Subcutaneous adipose tissue (tissue), 4 donors: ENCODE data around the gene BAZ2B. TPM values are rescaled to one million over a fixed set of nuclear protein-coding genes. Genes with fewer than 3 reads are reported as not detected.

Source experiments
- total RNA-seq, 4 donors: library from RNA; depleted of rRNA; stranded (reverse); fragments of >200 nt; gene quantifications; one replicate each; pipeline ENCODE4 v1.1.0, GENCODE V29; 2016
- TF ChIP-seq, protein P1 (sequence below): fragments of 450-650 bp; IDR thresholded peaks from one replicate; pipeline ENCODE4 v1.5.1; 2016; ENCODE audit warnings: low read depth, mild to moderate bottlenecking, control low read depth, antibody characterized with exemption, moderate library complexity

Gene BAZ2B
- total RNA-seq, 4 donors from 2014 or later: 106 to 128 (median 112) TPM

DNA sequence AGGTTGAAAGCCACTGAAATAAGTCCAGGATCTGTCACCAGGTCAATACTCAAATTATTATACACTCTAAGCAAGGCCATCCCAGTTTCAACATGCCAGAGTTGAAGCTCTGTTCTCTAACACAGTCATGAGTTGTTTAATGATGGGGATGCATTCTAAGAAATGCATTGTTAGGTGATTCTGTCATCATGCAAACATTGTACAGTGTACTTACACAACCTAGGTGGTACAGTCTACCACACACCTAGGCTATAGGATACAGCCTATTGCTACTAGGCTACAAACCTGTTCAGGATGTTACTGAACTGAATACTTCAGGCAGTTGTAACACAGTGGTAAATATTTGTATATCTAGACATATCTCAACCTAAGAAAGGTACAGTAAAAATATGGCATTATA, 162.2 kb downstream of the BAZ2B start:
- TF ChIP-seq, protein P1, sequence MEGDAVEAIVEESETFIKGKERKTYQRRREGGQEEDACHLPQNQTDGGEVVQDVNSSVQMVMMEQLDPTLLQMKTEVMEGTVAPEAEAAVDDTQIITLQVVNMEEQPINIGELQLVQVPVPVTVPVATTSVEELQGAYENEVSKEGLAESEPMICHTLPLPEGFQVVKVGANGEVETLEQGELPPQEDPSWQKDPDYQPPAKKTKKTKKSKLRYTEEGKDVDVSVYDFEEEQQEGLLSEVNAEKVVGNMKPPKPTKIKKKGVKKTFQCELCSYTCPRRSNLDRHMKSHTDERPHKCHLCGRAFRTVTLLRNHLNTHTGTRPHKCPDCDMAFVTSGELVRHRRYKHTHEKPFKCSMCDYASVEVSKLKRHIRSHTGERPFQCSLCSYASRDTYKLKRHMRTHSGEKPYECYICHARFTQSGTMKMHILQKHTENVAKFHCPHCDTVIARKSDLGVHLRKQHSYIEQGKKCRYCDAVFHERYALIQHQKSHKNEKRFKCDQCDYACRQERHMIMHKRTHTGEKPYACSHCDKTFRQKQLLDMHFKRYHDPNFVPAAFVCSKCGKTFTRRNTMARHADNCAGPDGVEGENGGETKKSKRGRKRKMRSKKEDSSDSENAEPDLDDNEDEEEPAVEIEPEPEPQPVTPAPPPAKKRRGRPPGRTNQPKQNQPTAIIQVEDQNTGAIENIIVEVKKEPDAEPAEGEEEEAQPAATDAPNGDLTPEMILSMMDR: no peak

DNA sequence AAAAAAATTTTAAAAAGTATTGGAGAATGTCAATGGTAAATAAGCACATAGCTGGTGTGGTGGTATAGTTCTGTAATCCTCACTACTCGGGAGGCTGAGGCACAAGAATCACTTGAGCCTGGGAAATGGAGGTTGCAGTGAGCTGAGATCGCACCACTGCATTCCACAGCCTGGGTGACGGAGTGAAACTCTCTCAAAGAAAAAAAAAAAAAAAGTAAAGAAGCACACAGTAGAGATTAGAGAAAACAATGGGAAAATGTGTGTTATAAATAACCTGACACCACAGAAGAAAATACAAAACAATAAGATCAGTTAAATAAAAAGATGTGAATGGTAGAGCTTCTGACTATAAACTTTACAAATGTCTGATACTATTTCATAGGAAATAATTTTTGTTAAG, 166.2 kb downstream of the BAZ2B start:
- TF ChIP-seq, protein P1: no peak

DNA sequence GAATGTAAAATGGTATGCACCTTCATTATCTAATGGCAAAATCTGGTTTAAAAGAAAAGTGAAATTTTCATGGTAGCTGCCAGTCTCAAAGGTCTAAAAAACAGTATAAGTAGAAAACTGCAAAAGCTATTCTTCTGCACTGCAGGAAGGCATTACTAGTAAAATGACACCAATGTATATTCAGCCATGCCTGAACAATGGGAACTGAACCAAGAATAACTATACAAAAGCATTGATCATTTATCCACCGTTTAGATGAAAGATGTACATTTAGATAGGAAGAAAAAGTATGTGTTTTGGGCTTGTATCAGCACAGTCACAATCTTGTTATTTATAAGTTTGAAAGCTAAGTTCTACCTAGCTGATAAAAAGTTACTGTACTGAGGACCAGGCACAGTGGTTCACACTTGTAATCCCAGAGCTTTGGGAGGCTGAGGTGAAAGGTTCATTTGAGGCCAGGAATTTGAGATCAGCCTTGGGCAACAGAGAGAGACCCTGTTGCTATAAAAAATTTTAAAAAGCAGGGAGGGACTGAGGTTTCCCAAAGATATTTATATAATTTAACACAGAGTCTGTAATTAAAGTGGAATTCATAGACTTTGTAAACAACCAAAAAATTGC, 166.7 kb downstream of the BAZ2B start:
- TF ChIP-seq, protein P1: no peak

DNA sequence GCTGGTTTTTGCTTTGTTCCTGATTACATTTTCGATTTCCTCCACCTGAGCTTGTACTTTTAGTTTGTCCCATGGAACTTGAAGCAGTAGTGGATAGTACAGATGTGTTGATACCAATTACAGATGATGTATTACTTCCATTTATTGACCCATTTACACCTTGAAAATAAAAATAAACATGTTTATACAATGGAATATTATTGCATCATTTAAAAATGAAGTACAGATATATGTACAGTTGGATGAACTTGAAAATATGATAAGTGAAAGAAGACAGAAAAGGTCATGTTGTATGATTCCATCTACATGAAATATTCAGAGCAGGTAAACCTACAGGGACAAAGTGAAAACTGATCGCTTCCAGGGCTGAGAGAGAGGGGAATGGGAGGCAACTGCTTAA, 169.5 kb downstream of the BAZ2B start:
- TF ChIP-seq, protein P1: no peak

DNA sequence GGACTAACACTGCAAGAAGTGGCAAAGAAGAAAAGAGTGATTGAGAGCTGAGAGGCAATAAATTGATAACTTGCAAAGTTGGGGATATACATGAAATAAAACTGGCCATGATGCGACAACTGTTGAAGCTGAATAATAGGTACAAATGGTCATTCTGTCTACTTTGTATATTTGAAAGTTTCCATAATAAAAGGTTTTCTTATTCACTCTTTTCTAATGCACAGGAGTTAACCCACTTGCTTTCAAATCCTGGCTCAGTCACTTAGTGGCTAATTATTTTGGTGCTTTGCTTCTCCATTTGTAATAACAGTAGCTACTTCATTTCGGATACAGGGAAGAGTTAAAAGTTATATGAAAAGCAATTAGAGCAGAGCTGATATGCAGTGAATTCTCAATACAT, 170.1 kb downstream of the BAZ2B start:
- TF ChIP-seq, protein P1: no peak

DNA sequence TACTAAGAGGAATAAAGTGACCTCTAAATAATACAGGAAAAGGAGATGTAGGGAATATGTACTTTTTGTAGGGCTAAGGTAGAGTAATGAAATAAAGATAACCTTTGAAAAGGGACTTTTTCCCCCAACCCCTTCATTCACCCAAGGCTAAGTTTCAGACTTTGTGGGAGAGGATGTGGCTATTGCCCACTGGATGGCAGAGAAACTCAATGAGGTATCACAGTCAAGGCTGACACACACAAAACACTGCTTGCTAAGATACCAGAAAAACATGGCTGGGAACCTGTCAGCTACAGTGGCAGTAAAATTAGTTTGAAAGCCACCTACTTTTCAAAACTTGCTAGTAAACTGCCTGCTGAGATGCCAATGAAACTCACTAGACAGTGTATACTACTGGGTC, 171.0 kb downstream of the BAZ2B start:
- TF ChIP-seq, protein P1: no peak

DNA sequence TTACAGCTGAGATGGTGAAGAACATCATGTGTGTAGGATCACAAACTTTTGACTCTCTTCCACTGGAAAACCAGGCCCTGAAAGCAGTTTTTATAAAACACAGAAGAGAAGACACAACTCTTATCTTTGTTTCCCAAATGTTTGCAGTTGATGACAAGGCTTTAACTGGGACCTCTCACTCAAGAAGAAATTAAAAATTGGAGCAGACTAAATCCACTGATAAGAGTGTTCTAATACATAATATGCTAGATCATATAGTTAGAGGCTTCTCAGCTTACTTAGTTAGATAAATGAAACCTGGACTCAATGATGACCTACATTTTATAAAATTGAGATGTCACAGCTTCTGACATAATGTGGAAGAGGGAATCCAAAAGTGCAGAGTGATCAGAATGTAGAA, 171.6 kb downstream of the BAZ2B start:
- TF ChIP-seq, protein P1: no peak
